Measurements from ENCODE around the gene ASL. TPM values are rescaled to one million over a fixed set of nuclear protein-coding genes. Genes with fewer than 3 reads are reported as not detected.
"Not testable (repeated sequence)": the region's sequence is repeated elsewhere in the genome, so short reads cannot be mapped to it uniquely, and the experiment has no call there.

ASL gene
- total RNA-seq, 2 experiments from 2014 or later = 12.7 to 18.5 TPM

DNA sequence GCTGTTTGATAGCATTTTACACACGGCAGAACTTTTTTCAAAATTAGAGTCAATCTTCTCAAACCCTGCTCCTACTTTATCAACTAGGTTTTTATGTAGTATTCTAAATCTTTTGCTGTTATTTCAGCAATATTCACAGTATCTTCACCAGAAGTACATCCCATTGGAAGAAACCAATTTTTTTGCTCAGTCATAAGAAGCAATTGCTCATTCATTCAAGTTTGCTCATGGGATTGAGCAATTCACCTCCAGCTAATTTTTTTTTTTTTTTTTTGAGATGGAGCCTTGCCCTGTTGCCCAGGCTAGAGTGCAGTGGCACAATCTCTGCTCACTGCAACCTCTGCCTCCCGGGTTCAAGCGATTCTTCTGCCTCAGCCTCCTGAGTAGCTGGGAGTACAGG is 28.4 kb downstream of the ASL start:
- CTCF ChIA-PET = not testable (repeated sequence)

DNA sequence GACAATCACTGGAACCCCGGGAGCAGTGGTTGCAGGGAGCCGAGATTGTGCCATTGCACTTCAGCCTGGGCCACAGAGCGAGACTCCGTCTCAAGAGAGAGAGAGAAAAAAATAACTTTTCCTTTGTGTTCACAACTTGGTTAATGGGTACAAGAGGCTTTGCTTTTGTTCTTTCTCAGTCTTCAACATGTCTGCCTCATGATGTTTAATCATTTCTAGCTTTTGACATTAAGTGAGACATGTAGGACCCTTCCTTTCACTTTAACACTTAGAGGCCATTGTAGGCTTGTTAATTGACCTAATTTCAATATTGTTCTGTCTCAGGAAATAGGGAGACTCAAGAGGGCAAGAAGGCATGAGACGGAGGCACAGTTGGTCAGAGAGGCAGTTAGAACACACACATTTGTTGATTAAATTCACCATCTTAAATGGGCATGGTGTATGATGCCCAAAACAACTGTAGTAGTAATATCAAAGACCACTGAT is 29.7 kb downstream of the ASL start:
- Mint-ChIP-seq H3K4me1 (peaks cover 2% of the 10 kb centered on the region), H3K9me3 (ENCODE audit: low read depth) (no peaks in the 10 kb centered on the region), H3K27me3 (no peaks in the 10 kb centered on the region), H3K36me3 (ENCODE audit: low read depth) (no peaks in the 10 kb centered on the region), H3K4me3 (no peak overlapping the region), H3K27ac (no peak overlapping the region)
- ChIA-PET POLR2A (no interaction called here), CTCF (no interaction called here)
- no peak for ATAC-seq
- DNase-seq = no peak
- intact Hi-C loops (cut with DNase I, micrococcal nuclease) = no loop called here

More for the DNA sequence above, 28.4 kb downstream of the ASL start:
- ATAC-seq; DNase-seq; H3K4me3 Mint-ChIP-seq; POLR2A ChIA-PET; H3K36me3 Mint-ChIP-seq (ENCODE audit: low read depth); intact Hi-C loops (cut with DNase I, micrococcal nuclease); H3K27me3 Mint-ChIP-seq; H3K9me3 Mint-ChIP-seq (ENCODE audit: low read depth); H3K27ac Mint-ChIP-seq: not testable (repeated sequence)
- peaks cover 11% of the 10 kb centered on the region for H3K4me1 Mint-ChIP-seq

DNA sequence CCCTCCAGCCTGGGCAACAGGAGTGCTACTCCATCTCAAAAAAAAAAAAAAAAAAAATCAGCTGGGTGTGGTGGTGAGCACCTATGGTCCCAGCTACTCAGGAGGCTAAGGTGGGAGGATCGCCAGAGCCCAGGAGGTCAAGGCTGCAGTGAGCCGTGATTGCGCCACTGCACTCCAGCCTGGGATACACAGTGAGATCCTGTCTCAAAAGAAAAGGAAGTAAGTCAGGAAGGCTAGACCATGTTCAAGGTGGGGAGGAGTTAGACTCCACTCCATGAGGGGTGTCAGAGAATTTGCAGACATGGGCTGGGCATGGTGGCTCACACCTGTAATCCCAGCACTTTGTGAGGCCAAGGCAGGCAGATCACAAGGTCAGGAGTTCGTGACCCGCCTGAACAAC is 32.8 kb downstream of the ASL start:
- H3K27ac Mint-ChIP-seq; H3K4me1 Mint-ChIP-seq; H3K36me3 Mint-ChIP-seq (ENCODE audit: low read depth); H3K9me3 Mint-ChIP-seq (ENCODE audit: low read depth); intact Hi-C loops (cut with DNase I, micrococcal nuclease); ATAC-seq; H3K27me3 Mint-ChIP-seq; DNase-seq; H3K4me3 Mint-ChIP-seq: not testable (repeated sequence)
- ChIA-PET POLR2A (interaction anchor here (0.6 kb wide), 1 partner anchor 20 kb away, joined by 3 read pairs; no protein-coding TSS in a partner anchor), CTCF (interaction anchor here (1.1 kb wide), 1 partner anchor 10 kb away, joined by 3 read pairs; no protein-coding TSS in a partner anchor)

DNA sequence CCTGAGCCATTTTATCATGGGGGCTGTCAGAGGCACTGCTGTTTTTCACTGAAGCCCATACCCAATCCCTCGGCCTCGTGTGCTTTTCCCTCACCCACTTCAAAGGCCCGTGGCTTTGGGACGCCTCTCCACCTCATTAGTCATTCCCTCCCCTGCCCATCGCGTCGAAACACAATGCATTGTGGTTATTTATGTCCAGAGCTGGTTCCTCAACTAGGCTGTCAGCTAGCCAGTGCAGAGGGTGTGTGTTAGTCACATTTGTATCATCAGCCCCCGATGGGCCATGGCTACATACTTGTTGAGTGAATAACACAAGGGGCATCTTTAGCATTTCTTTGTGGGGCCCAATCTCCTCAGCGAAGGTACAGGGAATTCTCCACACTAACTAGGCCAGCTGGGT is 35.2 kb downstream of the ASL start:
- H3K4me1 Mint-ChIP-seq = peaks cover 2% of the 10 kb centered on the region
- ChIA-PET POLR2A (no interaction called here), CTCF (no interaction called here)
- DNase-seq (no peak), ATAC-seq (no peak)
- H3K36me3 Mint-ChIP-seq (ENCODE audit: low read depth) = peaks cover 4% of the 10 kb centered on the region
- no peaks in the 10 kb centered on the region for H3K27me3 Mint-ChIP-seq
- H3K4me3 Mint-ChIP-seq = no peak overlapping the region
- no peaks in the 10 kb centered on the region for H3K9me3 Mint-ChIP-seq (ENCODE audit: low read depth)
- intact Hi-C loops (cut with DNase I, micrococcal nuclease) = loop anchor here in 1 of 2 experiments (10.0 kb wide), 1 partner anchor 384 kb away; no protein-coding TSS in a partner anchor
- H3K27ac Mint-ChIP-seq = no peak overlapping the region

DNA sequence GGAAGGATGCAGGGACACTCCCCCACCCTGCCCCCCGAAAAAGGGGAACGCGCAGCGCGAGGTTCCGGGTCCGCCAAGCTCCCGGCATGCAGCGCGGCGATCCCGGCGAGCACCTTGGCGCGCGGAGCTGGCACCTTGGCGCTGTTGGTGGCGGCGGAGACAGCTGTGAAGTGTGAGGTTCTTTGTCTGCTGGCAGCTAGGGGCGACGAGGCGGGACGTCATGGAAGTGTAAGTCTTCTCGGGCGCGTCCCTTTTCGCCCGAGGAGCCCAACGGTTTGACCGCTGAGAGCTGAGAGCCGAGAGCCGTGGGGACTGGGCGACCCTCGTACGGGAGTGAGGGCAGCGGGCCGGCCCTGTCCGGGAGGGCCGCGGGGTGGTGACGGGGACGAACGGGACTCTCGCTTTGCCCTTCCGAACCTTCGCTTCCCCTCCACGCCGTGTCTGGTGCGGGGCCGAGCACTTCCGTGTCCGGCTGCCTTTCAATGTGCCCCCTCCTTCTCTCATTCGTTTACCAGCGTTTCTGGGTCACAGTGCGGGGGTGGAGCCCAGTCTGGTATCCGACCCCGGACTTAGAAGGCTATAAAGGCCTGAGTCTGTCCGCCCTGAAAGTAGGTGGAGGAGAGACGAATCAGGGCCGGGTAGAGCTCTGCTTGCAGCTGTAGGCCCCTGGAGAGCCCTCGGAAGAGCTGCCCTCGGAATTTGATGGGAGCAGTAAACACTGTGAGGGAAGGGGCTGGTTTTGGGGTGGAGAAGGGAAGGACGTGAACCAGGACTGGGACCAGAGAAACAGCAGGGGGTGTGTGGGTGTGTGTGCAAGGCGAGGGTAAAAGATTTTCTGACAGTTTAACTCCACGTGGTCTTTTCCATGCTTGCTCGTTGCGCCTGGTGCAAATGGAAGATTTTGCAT is 39.4 kb downstream of the ASL start, which contains the start of gene CRCP:
Gene CRCP (plus strand): TSS at position 105 of the 907 bp plus-strand sequence. CDS start 116 bp downstream, at position 221.
- Mint-ChIP-seq H3K36me3 (ENCODE audit: low read depth) (peaks cover 19% of the 10 kb centered on the region), H3K4me3 (peak within 1 kb of the TSS; percentile 95), H3K27me3 (no peaks in the 10 kb centered on the region), H3K9me3 (ENCODE audit: low read depth) (no peaks in the 10 kb centered on the region), H3K27ac (peak within 1 kb of the TSS; percentile 98), H3K4me1 (peaks cover 39% of the 10 kb centered on the region)
- intact Hi-C loops (cut with DNase I, micrococcal nuclease) = loop anchor here (1.0 to 10.0 kb wide), 10 partner anchors 15 to 743 kb away; partner anchors contain the start of genes ASL (in 2 of the 2), TPST1 (in 1 of the 2), VKORC1L1 (in 1 of the 2) and ZNF92 (in 1 of the 2)
- POLR2A ChIA-PET = interaction anchor here (0.6 to 0.7 kb wide), 3 partner anchors 44 to 418 kb away, joined by 4 to 5 read pairs (median 4); no protein-coding TSS in a partner anchor
- CTCF ChIA-PET = interaction anchor here (0.7 to 1.4 kb wide), 5 partner anchors 10 to 392 kb away, joined by 3 to 5 read pairs (median 3); no protein-coding TSS in a partner anchor
- peak; percentile 91 for DNase-seq
- ATAC-seq = peak; percentile 91

DNA sequence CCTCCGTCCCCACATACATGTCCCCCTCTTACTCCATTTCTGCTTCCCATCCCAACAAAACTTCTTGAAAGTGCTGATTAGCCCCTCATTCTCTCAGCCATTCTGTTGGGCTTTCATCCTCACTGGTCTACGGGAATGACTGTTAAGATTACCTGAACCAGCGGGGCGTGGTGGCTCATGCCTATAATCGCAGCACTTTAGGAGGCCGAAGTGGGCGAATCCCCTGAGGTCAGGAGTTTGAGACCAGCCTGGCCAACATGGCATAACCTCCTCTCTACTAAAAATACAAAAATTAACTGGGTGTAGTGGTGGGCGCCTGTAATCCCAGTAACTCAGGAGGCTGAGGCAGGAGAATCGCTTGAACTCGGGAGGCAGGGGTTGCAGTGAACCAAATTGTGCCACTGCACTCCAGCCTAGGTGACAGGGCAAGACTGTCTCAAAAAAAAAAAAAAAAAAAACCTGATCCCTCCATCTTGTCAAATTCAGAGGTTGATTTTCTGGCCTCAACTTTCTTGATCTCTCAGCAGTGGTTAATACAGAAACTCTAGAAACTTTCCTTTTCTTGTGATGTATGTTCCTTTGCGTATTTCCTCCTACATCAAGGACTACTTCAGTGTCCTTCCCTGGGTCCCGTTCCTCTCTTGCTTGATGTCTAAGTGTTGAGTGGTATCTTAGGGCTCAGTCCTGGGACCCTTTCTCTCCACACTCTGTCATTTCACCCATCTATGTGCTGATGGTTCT is 41.2 kb downstream of the ASL start:
- ATAC-seq = peak; percentile 2
- peak overlapping the region; percentile 71 for H3K27ac Mint-ChIP-seq
- H3K36me3 Mint-ChIP-seq (ENCODE audit: low read depth) = peaks cover 21% of the 10 kb centered on the region
- H3K9me3 Mint-ChIP-seq (ENCODE audit: low read depth); H3K27me3 Mint-ChIP-seq; CTCF ChIA-PET; POLR2A ChIA-PET; DNase-seq: not testable (repeated sequence)
- peaks cover 46% of the 10 kb centered on the region for H3K4me1 Mint-ChIP-seq
- peak overlapping the region; percentile 95 for H3K4me3 Mint-ChIP-seq
- intact Hi-C loops (cut with DNase I, micrococcal nuclease) = loop anchor here in 1 of 2 experiments (5.0 to 10.0 kb wide), 3 partner anchors 295 to 745 kb away; partner anchors contain the start of gene ZNF92

DNA sequence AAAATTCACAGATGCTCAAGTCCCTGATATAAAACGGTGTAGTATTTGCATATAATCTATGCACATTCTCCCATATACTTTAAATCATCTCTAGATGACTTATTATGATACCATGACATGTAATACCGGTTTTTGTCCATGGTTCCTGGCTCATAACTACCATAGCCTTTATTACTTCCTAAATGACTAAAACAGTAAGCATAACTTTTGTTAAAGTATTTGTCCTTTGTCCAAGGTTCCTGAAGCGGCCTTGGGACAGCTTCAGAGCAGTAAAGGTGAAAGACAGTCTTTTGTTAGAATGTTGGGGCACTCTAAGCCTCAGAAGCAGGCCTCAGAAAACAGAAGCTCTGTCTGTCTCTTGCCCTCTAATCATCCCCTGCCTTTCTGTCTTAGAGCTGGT is 43.0 kb downstream of the ASL start:
- Mint-ChIP-seq H3K27me3 (no peaks in the 10 kb centered on the region), H3K27ac (no peak overlapping the region), H3K4me1 (peaks cover 51% of the 10 kb centered on the region), H3K9me3 (ENCODE audit: low read depth) (no peaks in the 10 kb centered on the region), H3K4me3 (no peak overlapping the region), H3K36me3 (ENCODE audit: low read depth) (peaks cover 23% of the 10 kb centered on the region)
- ATAC-seq (peak; percentile 20), DNase-seq (no peak)
- POLR2A ChIA-PET = no interaction called here
- CTCF ChIA-PET = interaction anchor here (0.6 kb wide), 1 partner anchor 10 kb away, joined by 3 read pairs; no protein-coding TSS in a partner anchor
- intact Hi-C loops (cut with DNase I, micrococcal nuclease) = loop anchor here in 1 of 2 experiments (5.0 to 10.0 kb wide), 3 partner anchors 294 to 746 kb away; partner anchors contain the start of gene ZNF92

DNA sequence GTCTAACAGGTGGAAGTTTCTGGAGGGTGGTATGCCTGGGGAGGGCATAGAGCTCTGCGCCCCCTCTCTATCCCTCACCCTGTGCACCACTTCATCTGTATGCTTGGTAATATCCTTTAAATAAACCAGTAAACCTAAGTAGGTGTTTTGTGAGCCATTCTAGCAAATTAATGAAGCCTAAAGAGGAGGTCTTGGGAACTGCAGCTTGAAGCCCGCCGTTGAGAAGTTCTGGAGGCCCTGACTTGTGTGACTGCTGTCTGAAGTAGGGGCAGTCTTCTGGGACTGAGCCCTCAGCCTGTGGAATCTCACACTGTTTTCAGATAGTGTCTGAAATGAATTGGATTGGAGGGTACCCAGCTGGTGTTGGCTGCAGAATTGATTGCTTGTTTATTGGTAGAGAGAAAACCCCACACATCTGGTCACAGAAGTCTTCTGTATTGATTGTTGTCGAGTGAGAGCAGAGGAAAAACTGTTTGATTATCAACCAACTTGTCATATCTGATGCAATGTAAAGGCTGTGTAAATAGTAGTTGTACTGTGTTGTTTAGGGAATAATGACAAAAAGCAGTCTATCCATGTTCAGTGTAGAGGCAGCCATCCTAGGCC is 43.7 kb downstream of the ASL start:
- no peaks in the 10 kb centered on the region for H3K9me3 Mint-ChIP-seq (ENCODE audit: low read depth)
- ATAC-seq (no peak), DNase-seq (no peak)
- H3K27me3 Mint-ChIP-seq = no peaks in the 10 kb centered on the region
- CTCF ChIA-PET = no interaction called here
- H3K4me3 Mint-ChIP-seq = no peak overlapping the region
- peaks cover 52% of the 10 kb centered on the region for H3K4me1 Mint-ChIP-seq
- POLR2A ChIA-PET = no interaction called here
- H3K27ac Mint-ChIP-seq = no peak overlapping the region
- peaks cover 23% of the 10 kb centered on the region for H3K36me3 Mint-ChIP-seq (ENCODE audit: low read depth)
- intact Hi-C loops (cut with DNase I, micrococcal nuclease) = loop anchor here in 1 of 2 experiments (5.0 to 10.0 kb wide), 3 partner anchors 293 to 747 kb away; partner anchors contain the start of gene ZNF92

DNA sequence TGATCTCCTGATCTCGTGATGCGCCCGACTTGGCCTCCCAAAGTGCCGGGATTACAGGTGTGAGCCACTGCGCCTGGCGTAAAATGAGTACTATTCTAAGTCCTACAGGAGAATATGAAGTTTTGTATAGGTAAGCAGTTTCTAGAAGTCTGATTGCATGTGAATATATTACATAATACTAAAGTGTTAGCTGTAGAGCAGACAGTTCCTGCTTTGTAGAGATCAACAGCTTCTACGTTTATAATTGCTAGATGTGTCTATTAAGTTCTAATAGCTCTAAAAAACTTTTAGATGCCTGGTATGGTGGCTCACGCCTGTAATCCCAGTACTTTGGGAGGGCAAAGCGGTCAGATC is 47.5 kb downstream of the ASL start:
- ChIA-PET POLR2A (no interaction called here), CTCF (no interaction called here)
- no peak overlapping the region for H3K4me3 Mint-ChIP-seq
- peaks cover 57% of the 10 kb centered on the region for H3K4me1 Mint-ChIP-seq
- H3K27ac Mint-ChIP-seq = no peak overlapping the region
- H3K27me3 Mint-ChIP-seq = no peaks in the 10 kb centered on the region
- no peaks in the 10 kb centered on the region for H3K9me3 Mint-ChIP-seq (ENCODE audit: low read depth)
- no peak for ATAC-seq
- H3K36me3 Mint-ChIP-seq (ENCODE audit: low read depth) = peaks cover 4% of the 10 kb centered on the region
- DNase-seq = no peak
- intact Hi-C loops (cut with DNase I, micrococcal nuclease) = no loop called here

DNA sequence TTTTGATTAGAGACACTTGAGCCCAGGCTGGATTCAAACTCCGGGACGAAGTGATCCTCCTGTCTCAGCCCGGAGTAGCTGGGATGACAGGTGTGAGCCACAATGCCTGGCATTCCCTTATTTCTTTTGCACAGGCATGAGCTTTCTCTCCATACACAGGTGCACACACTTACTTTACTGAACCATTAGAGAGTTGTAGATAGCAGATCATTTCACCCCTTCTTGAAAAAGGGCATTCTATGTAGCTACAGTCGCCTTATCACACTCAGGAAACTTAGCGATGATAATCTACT is 48.9 kb downstream of the ASL start:
- DNase-seq; intact Hi-C loops (cut with DNase I, micrococcal nuclease); H3K27ac Mint-ChIP-seq; H3K9me3 Mint-ChIP-seq (ENCODE audit: low read depth); H3K36me3 Mint-ChIP-seq (ENCODE audit: low read depth); H3K27me3 Mint-ChIP-seq; H3K4me3 Mint-ChIP-seq; CTCF ChIA-PET; ATAC-seq: not testable (repeated sequence)
- H3K4me1 Mint-ChIP-seq = peaks cover 43% of the 10 kb centered on the region
- POLR2A ChIA-PET = interaction anchor here (0.6 kb wide), 1 partner anchor 279 kb away, joined by 3 read pairs; no protein-coding TSS in a partner anchor
